ENCODE measurements around the gene PHPT1.

Gene PHPT1

DNA sequence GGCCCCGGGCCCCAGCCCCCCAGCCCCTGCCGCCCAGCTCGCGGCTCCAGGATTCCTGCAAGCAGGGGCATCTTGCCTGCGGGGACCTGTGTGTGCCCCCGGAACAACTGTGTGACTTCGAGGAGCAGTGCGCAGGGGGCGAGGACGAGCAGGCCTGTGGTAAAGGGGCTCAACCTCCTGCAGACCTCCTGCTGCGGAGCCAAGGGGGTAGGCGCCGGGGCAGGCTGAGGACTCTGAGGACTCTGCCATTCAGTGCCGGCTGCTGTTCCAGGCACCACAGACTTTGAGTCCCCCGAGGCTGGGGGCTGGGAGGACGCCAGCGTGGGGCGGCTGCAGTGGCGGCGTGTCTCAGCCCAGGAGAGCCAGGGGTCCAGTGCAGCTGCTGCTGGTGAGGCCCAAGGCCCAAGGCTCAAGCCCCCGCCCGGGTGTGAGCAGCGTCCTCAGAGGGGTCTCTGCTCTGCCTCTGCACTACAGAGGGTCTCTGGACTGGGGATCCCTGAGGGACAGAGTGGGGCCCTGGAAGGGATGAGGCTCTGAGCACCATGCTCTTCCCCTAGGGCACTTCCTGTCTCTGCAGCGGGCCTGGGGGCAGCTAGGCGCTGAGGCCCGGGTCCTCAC is 6.4 kb downstream of the PHPT1 start:
- no peaks in the 10 kb centered on the region for H3K4me1 ChIP-seq (ENCODE audit: insufficient read depth, low read length, severe bottlenecking)

DNA sequence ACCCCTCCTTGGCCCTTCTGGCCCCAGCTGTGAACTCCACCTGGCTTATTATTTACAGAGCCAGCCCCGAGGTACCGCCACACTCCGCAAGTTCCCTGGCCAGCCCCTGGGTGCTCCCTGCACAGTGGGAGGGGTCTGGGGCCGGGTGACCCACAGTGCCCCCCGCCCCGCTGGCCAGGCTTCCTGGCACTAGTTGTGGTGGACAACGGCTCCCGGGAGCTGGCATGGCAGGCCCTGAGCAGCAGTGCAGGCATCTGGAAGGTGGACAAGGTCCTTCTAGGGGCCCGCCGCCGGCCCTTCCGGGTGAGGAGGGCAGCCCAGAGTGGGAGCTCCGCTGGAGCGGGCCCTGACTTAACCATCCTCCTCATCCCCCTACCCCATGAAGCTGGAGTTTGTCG is 6.9 kb downstream of the PHPT1 start:
- Histone ChIP-seq H3K4me1 (ENCODE audit: insufficient read depth, low read length, severe bottlenecking) (no peaks in the 10 kb centered on the region), H3K9me3 (ENCODE audit: low read length) (no peaks in the 10 kb centered on the region), H3F3A (ENCODE audit: insufficient read depth, low read length) (no peaks in the 10 kb centered on the region), H3K9ac (ENCODE audit: low read length) (no peak overlapping the region), H3K4me3 (ENCODE audit: low read depth, low read length, poor library complexity, severe bottlenecking) (no peak overlapping the region), H3K27me3 (ENCODE audit: insufficient read depth, low read length) (no peaks in the 10 kb centered on the region), H2AFZ (ENCODE audit: low read length) (no peak overlapping the region), H3K36me3 (ENCODE audit: insufficient read depth, low read length) (peaks cover 11% of the 10 kb centered on the region), H3K4me2 (ENCODE audit: low read length) (no peak overlapping the region), H3K79me2 (ENCODE audit: insufficient read depth, low read length) (no peaks in the 10 kb centered on the region), H3K9me2 (ENCODE audit: low read depth, low read length) (no peaks in the 10 kb centered on the region), H3K27ac (ENCODE audit: low read depth, low read length, poor library complexity, severe bottlenecking) (no peak overlapping the region), H4K20me1 (ENCODE audit: insufficient read depth, low read length) (no peaks in the 10 kb centered on the region)
- no peak for TF ChIP-seq EZH2 (IDR thresholded peaks at IDR 0.05; ENCODE audit: borderline replicate concordance, low read length)
- TF ChIP-seq, protein P1, sequence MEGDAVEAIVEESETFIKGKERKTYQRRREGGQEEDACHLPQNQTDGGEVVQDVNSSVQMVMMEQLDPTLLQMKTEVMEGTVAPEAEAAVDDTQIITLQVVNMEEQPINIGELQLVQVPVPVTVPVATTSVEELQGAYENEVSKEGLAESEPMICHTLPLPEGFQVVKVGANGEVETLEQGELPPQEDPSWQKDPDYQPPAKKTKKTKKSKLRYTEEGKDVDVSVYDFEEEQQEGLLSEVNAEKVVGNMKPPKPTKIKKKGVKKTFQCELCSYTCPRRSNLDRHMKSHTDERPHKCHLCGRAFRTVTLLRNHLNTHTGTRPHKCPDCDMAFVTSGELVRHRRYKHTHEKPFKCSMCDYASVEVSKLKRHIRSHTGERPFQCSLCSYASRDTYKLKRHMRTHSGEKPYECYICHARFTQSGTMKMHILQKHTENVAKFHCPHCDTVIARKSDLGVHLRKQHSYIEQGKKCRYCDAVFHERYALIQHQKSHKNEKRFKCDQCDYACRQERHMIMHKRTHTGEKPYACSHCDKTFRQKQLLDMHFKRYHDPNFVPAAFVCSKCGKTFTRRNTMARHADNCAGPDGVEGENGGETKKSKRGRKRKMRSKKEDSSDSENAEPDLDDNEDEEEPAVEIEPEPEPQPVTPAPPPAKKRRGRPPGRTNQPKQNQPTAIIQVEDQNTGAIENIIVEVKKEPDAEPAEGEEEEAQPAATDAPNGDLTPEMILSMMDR (IDR thresholded peaks at IDR 0.05; ENCODE audit: low read length) = no peak

More for the DNA sequence above, 6.4 kb downstream of the PHPT1 start:
- Histone ChIP-seq H3K27me3 (ENCODE audit: insufficient read depth, low read length) (no peaks in the 10 kb centered on the region), H3K79me2 (ENCODE audit: insufficient read depth, low read length) (no peaks in the 10 kb centered on the region), H3K36me3 (ENCODE audit: insufficient read depth, low read length) (peaks cover 11% of the 10 kb centered on the region), H4K20me1 (ENCODE audit: insufficient read depth, low read length) (no peaks in the 10 kb centered on the region), H3K9me3 (ENCODE audit: low read length) (no peaks in the 10 kb centered on the region), H3K9ac (ENCODE audit: low read length) (no peak overlapping the region), H3K9me2 (ENCODE audit: low read depth, low read length) (no peaks in the 10 kb centered on the region), H3F3A (ENCODE audit: insufficient read depth, low read length) (no peaks in the 10 kb centered on the region), H3K4me3 (ENCODE audit: low read depth, low read length, poor library complexity, severe bottlenecking) (no peak overlapping the region), H3K27ac (ENCODE audit: low read depth, low read length, poor library complexity, severe bottlenecking) (no peak overlapping the region), H2AFZ (ENCODE audit: low read length) (no peak overlapping the region), H3K4me2 (ENCODE audit: low read length) (no peak overlapping the region)
- TF ChIP-seq, protein P1 (IDR thresholded peaks at IDR 0.05; ENCODE audit: low read length) = no peak
- TF ChIP-seq EZH2 (IDR thresholded peaks at IDR 0.05; ENCODE audit: borderline replicate concordance, low read length) = no peak

DNA sequence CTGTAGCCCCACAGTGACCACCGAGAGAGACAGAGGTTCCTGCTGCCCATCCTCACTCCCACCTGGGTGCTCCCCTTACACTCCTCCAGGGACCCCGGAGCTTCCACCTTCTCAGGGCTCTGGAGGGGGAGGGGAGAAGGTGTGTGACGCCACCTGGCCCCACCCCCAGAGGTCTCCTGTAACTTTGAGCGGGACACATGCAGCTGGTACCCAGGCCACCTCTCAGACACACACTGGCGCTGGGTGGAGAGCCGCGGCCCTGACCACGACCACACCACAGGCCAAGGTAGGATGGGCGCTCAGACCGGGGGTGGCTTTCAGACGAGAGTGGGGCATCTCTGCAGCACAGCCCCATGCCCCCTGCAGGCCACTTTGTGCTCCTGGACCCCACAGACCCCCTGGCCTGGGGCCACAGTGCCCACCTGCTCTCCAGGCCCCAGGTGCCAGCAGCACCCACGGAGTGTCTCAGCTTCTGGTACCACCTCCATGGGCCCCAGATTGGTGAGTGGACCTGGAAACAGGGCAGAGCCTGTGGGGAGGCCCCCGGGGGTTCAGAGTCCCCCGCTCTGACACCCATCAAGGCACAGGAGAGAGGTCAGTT is 7.4 kb downstream of the PHPT1 start:
- TF ChIP-seq, protein P1 (IDR thresholded peaks at IDR 0.05; ENCODE audit: low read length) = peak; percentile 8; the same call in 1 of the 2 replicates
- TF ChIP-seq EZH2 (IDR thresholded peaks at IDR 0.05; ENCODE audit: borderline replicate concordance, low read length) = no peak
- no peak overlapping the region for H3K4me2 ChIP-seq (ENCODE audit: low read length)
- H3K79me2 ChIP-seq (ENCODE audit: insufficient read depth, low read length) = no peaks in the 10 kb centered on the region
- H3K9me2 ChIP-seq (ENCODE audit: low read depth, low read length) = no peaks in the 10 kb centered on the region
- H3F3A ChIP-seq (ENCODE audit: insufficient read depth, low read length) = no peaks in the 10 kb centered on the region
- no peaks in the 10 kb centered on the region for H3K27me3 ChIP-seq (ENCODE audit: insufficient read depth, low read length)
- H2AFZ ChIP-seq (ENCODE audit: low read length) = no peak overlapping the region
- no peaks in the 10 kb centered on the region for H3K4me1 ChIP-seq (ENCODE audit: insufficient read depth, low read length, severe bottlenecking)
- no peak overlapping the region for H3K4me3 ChIP-seq (ENCODE audit: low read depth, low read length, poor library complexity, severe bottlenecking)
- no peak overlapping the region for H3K9ac ChIP-seq (ENCODE audit: low read length)
- H3K36me3 ChIP-seq (ENCODE audit: insufficient read depth, low read length) = peaks cover 13% of the 10 kb centered on the region
- H3K27ac ChIP-seq (ENCODE audit: low read depth, low read length, poor library complexity, severe bottlenecking) = no peak overlapping the region
- H3K9me3 ChIP-seq (ENCODE audit: low read length) = no peaks in the 10 kb centered on the region
- H4K20me1 ChIP-seq (ENCODE audit: insufficient read depth, low read length) = no peaks in the 10 kb centered on the region
